Subcutaneous adipose tissue (tissue), 4 donors: ENCODE data around the gene SBK3. TPM values are rescaled to one million over a fixed set of nuclear protein-coding genes. Genes with fewer than 3 reads are reported as not detected.

Experiments used
- total RNA-seq, 4 donors: library from RNA; depleted of rRNA; stranded (reverse); fragments of >200 nt; gene quantifications; one replicate each; pipeline ENCODE4 v1.1.0, GENCODE V29; 2016
- TF ChIP-seq, protein P1 (sequence below): fragments of 450-650 bp; IDR thresholded peaks from one replicate; pipeline ENCODE4 v1.5.1; 2016; ENCODE audit warnings: low read depth, mild to moderate bottlenecking, control low read depth, antibody characterized with exemption, moderate library complexity

The SBK3 gene
- total RNA-seq, 4 donors from 2014 or later, result not detected

DNA sequence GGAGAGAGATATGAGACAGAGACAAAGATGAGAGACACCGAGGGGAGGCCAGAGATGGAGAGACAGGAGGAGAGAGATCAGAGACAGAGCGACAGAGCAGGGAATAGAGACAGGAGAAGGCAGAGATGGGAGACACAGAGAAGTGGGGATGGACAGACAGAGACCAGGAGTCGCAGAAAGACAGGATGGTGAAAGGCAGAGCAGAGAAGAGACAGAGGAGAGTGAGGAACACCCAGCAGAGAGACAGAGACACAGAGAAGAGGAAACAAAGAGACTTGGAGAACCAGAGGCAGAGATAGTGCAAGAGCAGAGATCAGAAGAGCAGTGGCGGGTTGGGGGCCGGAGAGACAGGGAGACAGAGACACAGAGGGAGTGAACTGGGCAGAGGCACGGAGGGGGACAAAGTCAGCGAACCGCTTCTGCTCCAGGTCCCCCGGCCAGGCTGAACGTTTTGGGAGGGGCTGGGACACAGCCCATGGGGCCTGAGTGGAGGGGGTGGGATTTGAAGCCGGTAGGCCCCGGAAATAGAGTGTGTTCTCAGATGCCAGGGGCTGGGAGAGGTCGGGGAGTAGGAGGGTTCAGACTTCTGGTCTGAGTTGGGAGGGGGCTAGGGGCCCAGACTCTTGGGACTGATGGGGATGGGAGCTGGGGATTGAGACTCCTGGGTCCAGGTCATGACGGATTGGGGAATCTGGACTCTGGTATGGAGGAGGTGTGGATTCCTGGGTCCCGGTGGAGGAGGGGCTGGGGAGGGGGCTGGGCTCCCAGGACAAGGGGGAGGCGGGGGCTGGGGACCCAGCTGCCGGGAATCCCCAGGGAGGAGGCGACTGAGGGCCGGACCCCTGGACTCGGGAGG, 34.7 kb upstream of the SBK3 start:
- TF ChIP-seq, protein P1, sequence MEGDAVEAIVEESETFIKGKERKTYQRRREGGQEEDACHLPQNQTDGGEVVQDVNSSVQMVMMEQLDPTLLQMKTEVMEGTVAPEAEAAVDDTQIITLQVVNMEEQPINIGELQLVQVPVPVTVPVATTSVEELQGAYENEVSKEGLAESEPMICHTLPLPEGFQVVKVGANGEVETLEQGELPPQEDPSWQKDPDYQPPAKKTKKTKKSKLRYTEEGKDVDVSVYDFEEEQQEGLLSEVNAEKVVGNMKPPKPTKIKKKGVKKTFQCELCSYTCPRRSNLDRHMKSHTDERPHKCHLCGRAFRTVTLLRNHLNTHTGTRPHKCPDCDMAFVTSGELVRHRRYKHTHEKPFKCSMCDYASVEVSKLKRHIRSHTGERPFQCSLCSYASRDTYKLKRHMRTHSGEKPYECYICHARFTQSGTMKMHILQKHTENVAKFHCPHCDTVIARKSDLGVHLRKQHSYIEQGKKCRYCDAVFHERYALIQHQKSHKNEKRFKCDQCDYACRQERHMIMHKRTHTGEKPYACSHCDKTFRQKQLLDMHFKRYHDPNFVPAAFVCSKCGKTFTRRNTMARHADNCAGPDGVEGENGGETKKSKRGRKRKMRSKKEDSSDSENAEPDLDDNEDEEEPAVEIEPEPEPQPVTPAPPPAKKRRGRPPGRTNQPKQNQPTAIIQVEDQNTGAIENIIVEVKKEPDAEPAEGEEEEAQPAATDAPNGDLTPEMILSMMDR, result no peak

DNA sequence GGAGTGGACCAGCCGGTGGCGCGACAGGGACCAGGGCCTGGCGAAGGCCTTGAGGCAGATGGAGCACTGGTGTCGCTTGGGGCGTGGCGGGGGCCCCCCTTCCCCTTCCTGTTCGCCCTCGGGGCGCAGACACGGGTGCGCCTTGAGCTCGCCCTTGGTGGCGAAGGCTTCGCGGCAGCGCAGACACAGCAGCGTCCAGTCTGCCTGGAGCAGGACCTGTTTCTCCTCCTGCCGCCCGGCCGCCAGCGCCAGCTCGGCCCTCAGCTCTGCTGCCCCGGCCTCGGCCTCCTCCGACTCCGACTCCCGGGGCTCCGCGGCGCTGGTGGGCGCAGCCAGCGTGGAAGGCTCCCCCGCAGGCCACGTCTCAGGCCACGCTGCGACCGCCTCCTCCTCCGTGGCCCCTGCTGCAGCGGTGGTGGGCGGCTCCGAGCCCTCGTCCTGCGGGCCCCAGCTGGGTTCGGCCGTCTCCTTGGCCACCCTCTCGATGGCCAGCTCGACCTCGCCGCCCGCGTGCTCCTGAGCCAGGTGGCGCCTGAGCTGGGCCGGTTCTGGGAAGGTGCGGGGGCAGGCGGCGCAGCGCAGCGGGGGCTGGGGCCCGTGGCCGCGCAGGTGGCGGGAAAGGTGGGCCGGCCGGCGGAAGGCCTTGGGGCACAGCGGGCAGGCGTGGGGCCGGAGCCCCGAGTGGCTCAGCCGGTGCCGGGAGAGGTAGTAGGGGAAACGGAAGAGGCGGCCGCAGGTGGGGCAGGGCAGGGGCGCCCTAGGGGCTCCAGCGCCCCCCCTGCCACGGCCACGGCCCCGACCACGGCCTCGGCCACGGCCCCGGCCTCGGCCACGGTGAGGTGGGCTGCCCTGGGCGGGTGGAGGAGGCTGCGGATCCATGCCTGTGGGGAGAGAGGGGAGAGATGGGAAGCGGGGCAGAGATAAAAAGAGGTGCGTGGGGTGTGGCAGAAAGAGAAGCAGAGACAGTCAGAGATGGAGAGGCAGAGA, 33.7 kb upstream of the SBK3 start:
- TF ChIP-seq, protein P1, result no peak

DNA sequence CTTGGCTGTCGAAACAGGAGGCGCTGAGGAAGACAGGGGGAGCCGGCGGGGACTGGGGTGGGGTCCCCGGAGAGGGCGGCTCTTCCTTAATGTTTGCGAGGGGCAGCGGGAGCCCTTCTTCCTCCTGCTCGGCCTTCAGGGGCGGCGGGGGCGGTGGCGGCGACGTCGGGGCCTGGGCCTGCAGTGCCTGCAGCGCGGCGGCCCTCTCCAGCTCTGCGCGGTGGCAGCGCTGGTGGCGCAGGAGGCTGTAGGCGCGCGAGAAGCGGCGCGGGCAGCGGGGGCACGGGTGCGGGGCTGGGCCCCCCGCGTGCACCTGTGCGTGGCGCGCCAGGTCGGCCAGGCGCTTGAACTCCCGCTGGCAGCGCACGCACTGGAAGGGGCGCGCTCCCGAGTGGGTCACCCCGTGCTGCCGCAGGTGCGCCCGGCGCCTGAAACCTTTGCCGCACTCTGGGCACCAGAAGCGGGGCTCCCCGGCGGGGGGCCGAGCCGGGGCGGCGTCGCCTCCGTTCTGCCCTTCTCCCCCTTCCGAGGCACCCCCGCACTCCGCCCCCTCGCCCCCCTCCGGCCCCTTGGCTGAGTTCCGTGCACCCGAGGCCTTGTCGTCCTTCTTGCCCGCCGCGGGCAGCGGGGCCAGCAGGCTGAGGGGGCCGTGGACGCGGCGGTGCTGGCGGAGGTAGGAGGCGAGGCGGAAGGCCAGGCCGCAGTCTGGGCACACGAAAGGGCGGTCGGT, 32.9 kb upstream of the SBK3 start:
- TF ChIP-seq, protein P1, result no peak

DNA sequence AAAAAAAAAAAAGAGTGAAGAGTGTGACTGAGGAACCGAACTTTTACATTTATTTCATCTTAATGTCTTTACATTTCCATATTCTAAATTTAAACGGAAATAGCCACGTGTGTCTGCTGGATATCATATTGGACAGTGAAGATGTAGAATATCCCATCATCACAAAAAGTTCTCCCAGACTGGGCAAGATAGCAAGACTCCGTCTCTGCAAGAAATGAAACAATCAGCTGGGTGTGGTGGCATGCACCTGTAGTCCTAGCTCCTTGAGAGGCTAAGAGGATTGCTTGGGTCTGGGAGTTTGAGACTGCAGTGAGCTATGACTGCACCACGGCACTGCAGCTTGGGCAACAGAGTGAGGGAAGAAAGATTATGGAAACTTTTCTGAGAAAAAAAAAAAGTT, 31.4 kb upstream of the SBK3 start:
- TF ChIP-seq, protein P1, result no peak

DNA sequence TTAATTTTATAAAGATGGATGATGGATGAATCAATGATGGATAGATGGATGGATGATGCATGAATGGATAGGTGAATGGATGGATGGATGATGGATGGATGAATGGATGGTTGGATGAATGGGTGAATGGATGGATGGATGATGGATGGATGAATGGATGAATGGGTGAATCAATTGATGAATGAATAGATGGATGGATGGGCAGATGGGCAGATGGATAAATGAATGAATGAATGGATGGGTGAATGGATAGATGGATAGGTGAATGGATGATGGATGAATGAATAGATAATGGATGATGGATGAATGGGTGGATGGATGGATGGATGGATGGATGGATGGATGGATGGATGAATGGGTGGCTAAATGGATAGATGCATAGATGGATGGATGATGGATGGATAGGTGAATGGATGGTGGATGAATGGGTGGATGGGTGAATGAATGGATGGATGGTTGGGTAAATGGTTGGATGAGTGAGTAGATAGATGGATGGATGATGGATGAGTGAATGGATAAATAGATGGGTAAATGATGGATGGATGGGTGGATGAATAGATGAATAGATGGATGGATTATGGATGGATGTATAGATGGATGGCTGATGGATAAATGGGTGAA, 22.5 kb upstream of the SBK3 start:
- TF ChIP-seq, protein P1, result no peak

DNA sequence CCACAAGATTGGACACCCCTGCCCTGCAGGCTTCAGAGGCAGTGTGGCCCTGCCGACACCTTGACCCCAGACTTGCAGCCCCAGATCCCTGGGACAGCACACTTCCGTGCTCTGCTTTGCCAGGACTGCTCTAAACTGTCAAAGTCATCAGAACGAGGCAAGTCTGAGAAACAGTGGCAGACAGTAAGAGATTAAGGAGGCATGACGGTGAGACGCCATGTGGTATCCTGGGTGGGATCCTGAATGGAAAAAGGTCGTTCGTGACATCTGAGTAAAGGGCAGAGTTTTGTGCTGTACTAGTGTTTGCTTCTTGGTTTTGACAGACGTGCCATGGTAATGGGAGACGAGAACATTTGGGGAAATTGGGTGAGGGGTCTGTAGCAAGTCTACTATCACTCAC, 21.5 kb upstream of the SBK3 start:
- TF ChIP-seq, protein P1, result no peak
